Measurements from ENCODE around the gene DIPK1B. TPM values are rescaled to one million over a fixed set of nuclear protein-coding genes. Genes with fewer than 3 reads are reported as not detected.

Gene DIPK1B
- total and polyA plus RNA-seq, 10 of the 15 experiments (the other 5 are each of a cell fraction or from before 2014, with no cell fraction given) = 0.08 to 0.28 (median 0.13) TPM; not detected in 3

DNA sequence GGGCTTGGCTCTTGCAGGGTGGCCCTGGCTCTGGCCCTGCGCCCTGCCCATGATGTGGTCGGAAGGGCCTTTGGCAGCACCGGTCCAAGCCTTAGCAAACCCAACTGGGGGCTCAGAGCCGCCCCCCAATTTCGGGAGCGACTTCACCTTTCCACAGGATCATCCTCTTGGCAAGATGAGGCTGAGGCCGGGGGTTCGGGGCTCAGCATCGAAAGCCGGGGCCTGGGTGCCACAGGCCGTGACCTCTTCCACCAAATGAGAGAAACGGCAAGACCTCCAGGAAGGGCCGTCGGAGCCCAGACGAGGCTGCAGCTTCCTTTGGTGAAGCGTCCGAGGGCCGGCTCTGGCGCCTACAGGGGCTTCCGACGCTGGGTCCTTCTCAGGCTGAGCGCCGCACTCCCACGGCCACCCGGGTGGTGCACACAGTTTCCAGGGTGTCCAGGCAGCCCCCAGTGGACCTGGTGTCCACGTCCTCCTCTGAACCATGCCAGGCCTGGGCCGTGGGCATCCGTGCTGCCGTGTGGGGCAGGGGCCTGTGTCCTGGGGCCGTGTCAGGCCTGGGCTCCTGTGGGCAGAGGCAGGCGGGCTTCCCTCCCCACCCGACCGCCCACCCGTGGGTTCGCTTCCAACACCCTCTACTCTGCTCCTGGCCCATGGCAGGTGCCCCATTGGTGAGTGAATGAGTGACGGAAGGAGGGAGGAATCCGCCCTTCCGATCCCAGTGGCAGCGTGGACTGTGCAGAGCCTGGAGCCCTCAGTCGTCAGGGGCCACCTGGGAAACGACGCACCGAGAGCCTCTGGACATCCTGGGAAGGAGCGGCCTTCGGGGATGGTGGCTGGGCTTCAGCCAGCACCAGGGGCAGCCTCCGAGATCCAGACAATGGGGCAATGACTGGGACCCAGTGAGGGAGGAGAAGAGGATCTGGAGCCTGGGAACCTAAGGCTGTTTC, 19.9 kb upstream of the DIPK1B start:
- Histone ChIP-seq H3K36me3 (ENCODE audit: control insufficient read depth in 2 of 2, insufficient read depth in 2 of 2, low read length in 1 of 2) (no peaks in the 10 kb centered on the region), H3K4me1 (ENCODE audit: control insufficient read depth, insufficient read depth, low read length) (peaks cover 9% of the 10 kb centered on the region), H2AFZ (ENCODE audit: control insufficient read depth, low read depth, low read length) (no peak overlapping the region), H4K20me1 (ENCODE audit: control insufficient read depth, insufficient read depth) (no peaks in the 10 kb centered on the region), H3K4me2 (ENCODE audit: control insufficient read depth, insufficient read depth) (no peak overlapping the region), H3K9me3 (replicated peaks; ENCODE audit: control insufficient read depth, insufficient read depth, low read length) (no peaks in the 10 kb centered on the region), H3K9ac (ENCODE audit: control insufficient read depth, insufficient read depth, low read length) (no peak overlapping the region), H3K27ac (ENCODE audit: control insufficient read depth, insufficient read depth) (no peak overlapping the region), H3K4me3 (no peak overlapping the region), H3K27me3 (replicated peaks in 1 of 2; ENCODE audit: control insufficient read depth in 2 of 2, insufficient read depth in 2 of 2, low read length in 1 of 2) (no peaks in the 10 kb centered on the region), H3K79me2 (ENCODE audit: control insufficient read depth, insufficient read depth, low read length) (no peaks in the 10 kb centered on the region)
- RAD21 ChIA-PET (ENCODE audit: unreplicated experiment) = no interaction called here
- in situ Hi-C loops (cut with MboI) (no loop called here), intact Hi-C loops (cut with micrococcal nuclease; ENCODE audit: unreplicated experiment) (no loop called here)
- DNase-seq (ENCODE audit: low read depth, low spot score) (no peak), ATAC-seq (no peak), FAIRE-seq (no peak)
- SMC1A ChIA-PET (ENCODE audit: uncharacterized antibody, unreplicated experiment) = no interaction called here
- POLR2A ChIA-PET = no interaction called here
- 53% methylated on average over 46 of the region's 46 CpGs for WGBS (ENCODE audit: insufficient coverage, insufficient replicate concordance, low lambda C conversion rate, missing lambda C conversion rate)
- CTCF ChIA-PET = no interaction called here
- TF ChIP-seq RUNX3 (IDR thresholded peaks at IDR 0.05; ENCODE audit: low read length) = no peak
- TF ChIP-seq, protein P1, sequence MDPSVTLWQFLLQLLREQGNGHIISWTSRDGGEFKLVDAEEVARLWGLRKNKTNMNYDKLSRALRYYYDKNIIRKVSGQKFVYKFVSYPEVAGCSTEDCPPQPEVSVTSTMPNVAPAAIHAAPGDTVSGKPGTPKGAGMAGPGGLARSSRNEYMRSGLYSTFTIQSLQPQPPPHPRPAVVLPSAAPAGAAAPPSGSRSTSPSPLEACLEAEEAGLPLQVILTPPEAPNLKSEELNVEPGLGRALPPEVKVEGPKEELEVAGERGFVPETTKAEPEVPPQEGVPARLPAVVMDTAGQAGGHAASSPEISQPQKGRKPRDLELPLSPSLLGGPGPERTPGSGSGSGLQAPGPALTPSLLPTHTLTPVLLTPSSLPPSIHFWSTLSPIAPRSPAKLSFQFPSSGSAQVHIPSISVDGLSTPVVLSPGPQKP (IDR thresholded peaks at IDR 0.05; ENCODE audit: low read depth, low read length) = no peak
- no peak for TF ChIP-seq CREM (IDR thresholded peaks at IDR 0.05; ENCODE audit: low read depth)
- TF ChIP-seq, protein P2, sequence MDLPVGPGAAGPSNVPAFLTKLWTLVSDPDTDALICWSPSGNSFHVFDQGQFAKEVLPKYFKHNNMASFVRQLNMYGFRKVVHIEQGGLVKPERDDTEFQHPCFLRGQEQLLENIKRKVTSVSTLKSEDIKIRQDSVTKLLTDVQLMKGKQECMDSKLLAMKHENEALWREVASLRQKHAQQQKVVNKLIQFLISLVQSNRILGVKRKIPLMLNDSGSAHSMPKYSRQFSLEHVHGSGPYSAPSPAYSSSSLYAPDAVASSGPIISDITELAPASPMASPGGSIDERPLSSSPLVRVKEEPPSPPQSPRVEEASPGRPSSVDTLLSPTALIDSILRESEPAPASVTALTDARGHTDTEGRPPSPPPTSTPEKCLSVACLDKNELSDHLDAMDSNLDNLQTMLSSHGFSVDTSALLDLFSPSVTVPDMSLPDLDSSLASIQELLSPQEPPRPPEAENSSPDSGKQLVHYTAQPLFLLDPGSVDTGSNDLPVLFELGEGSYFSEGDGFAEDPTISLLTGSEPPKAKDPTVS (IDR thresholded peaks at IDR 0.05; ENCODE audit: low read depth, low read length) = no peak
- TF ChIP-seq YBX1 (IDR thresholded peaks at IDR 0.05) = no peak
- TF ChIP-seq ZNF217 (IDR thresholded peaks at IDR 0.05) = no peak
- TF ChIP-seq, protein P3, sequence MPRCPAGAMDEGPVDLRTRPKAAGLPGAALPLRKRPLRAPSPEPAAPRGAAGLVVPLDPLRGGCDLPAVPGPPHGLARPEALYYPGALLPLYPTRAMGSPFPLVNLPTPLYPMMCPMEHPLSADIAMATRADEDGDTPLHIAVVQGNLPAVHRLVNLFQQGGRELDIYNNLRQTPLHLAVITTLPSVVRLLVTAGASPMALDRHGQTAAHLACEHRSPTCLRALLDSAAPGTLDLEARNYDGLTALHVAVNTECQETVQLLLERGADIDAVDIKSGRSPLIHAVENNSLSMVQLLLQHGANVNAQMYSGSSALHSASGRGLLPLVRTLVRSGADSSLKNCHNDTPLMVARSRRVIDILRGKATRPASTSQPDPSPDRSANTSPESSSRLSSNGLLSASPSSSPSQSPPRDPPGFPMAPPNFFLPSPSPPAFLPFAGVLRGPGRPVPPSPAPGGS (IDR thresholded peaks at IDR 0.05; ENCODE audit: borderline replicate concordance, insufficient read depth, low read depth, low read length, poor library complexity, severe bottlenecking) = no peak
- TF ChIP-seq RAD51 (IDR thresholded peaks at IDR 0.05) = no peak
- TF ChIP-seq MTA3 (IDR thresholded peaks at IDR 0.05; ENCODE audit: borderline replicate concordance, low read length) = no peak
- no peak for TF ChIP-seq CHD4 (IDR thresholded peaks at IDR 0.05)
- no peak for TF ChIP-seq BHLHE40 (IDR thresholded peaks at IDR 0.05; ENCODE audit: borderline replicate concordance in 1 of 2, low read depth in 2 of 2, low read length in 1 of 2)
- TF ChIP-seq SRF (IDR thresholded peaks at IDR 0.05; ENCODE audit: low read depth in 2 of 2, low read length in 2 of 2) = no peak
- TF ChIP-seq ZNF207 (IDR thresholded peaks at IDR 0.05; ENCODE audit: borderline replicate concordance) = no peak
- no peak for TF ChIP-seq YY1 (IDR thresholded peaks at IDR 0.05; ENCODE audit: low read depth, low read length)
- TF ChIP-seq PAX5 (IDR thresholded peaks at IDR 0.05; ENCODE audit: borderline replicate concordance, low read depth, low read length) = no peak
- no peak for TF ChIP-seq HCFC1 (IDR thresholded peaks at IDR 0.05; ENCODE audit: low read length)
- no peak for TF ChIP-seq RBBP5 (conservative IDR thresholded peaks at IDR 0.05)
- no peak for TF ChIP-seq TCF12 (IDR thresholded peaks at IDR 0.05; ENCODE audit: low read depth, low read length)
- no TSS peak for BruUV-seq (replicated peaks)

Measured in GM12878 (cell line).